ENCODE data around the gene G2E3. TPM values are rescaled to one million over a fixed set of nuclear protein-coding genes. Genes with fewer than 3 reads are reported as not detected.
A peak's percentile ranks its signal among the peaks of the same experiment; 100 is the strongest.
"Not testable (repeated sequence)": the region's sequence is repeated elsewhere in the genome, so short reads cannot be mapped to it uniquely, and the experiment has no call there.

The G2E3 gene
- total and polyA plus RNA-seq, 8 donors = 1.9 to 9.5 (median 6.6) TPM

GRCh38 chr14:30623412-30624131 lies 64.6 kb downstream of the G2E3 start:
- 28 to 40% methylated on average over 7 of the region's 7 CpGs for WGBS, 2 donors
- Histone ChIP-seq H3K27me3 (no peaks in the 10 kb centered on the region), H3K36me3 (no peaks in the 10 kb centered on the region), H3K27ac (no peak overlapping the region), H3K4me1 (peaks cover 9 to 17% (median 13%) of the 10 kb centered on the region in 3 donors), H3K4me3 (peak overlapping the region; percentile 43 to 83 (median 72)), H3K9me3 (no peaks in the 10 kb centered on the region)
- intact Hi-C loops (cut with DNase I) = no loop called here
- no peak for DNase-seq
- no peak for ATAC-seq
- FAIRE-seq = no peak
- no peak for TF ChIP-seq CTCF (IDR thresholded peaks at IDR 0.05)

GRCh38 chr14:30624132-30624423 lies 65.1 kb downstream of the G2E3 start:
- Histone ChIP-seq H3K4me3 (peak overlapping the region in 2 of 4 donors; percentile 72), H3K4me1 (peaks cover 9 to 17% (median 13%) of the 10 kb centered on the region in 3 donors), H3K36me3 (no peaks in the 10 kb centered on the region), H3K27me3 (no peaks in the 10 kb centered on the region), H3K9me3 (no peaks in the 10 kb centered on the region), H3K27ac (no peak overlapping the region)
- 33 to 63% methylated on average over 5 of the region's 5 CpGs for WGBS, 2 donors
- no peak for TF ChIP-seq CTCF (IDR thresholded peaks at IDR 0.05)
- no peak for DNase-seq
- intact Hi-C loops (cut with DNase I) = no loop called here
- no peak for ATAC-seq
- no peak for FAIRE-seq

- Histone ChIP-seq H3K4me3 (no peak overlapping the region), H3K9me3 (no peaks in the 10 kb centered on the region), H3K4me1 (peaks cover 9 to 17% (median 13%) of the 10 kb centered on the region in 3 donors), H3K36me3 (no peaks in the 10 kb centered on the region), H3K27me3 (no peaks in the 10 kb centered on the region), H3K27ac (no peak overlapping the region)
- TF ChIP-seq CTCF (IDR thresholded peaks at IDR 0.05) = no peak
- DNase-seq = no peak
- no peak for ATAC-seq
- intact Hi-C loops (cut with DNase I) = no loop called here
- FAIRE-seq = peak; percentile 53
- WGBS, 2 donors = 40 to 49% methylated on average over 3 of the region's 3 CpGs
Measured at GRCh38 chr14:30625533-30625932, 66.6 kb downstream of the G2E3 start.

GRCh38 chr14:30629432-30629831 lies 70.5 kb downstream of the G2E3 start:
- DNase-seq; intact Hi-C loops (cut with DNase I); H3K27me3 ChIP-seq; FAIRE-seq; H3K4me1 ChIP-seq; ATAC-seq; H3K4me3 ChIP-seq; H3K27ac ChIP-seq; H3K36me3 ChIP-seq; H3K9me3 ChIP-seq: not testable (repeated sequence)
- WGBS, 2 donors = 97% methylated on average over 8 of the region's 8 CpGs

- Histone ChIP-seq H3K4me1 (peaks cover 2 to 7% (median 4%) of the 10 kb centered on the region in 3 donors), H3K27me3 (no peaks in the 10 kb centered on the region), H3K27ac (no peak overlapping the region), H3K9me3 (no peaks in the 10 kb centered on the region), H3K4me3 (no peak overlapping the region), H3K36me3 (peaks cover 0 to 10% (median 8%) of the 10 kb centered on the region in 3 donors)
- ATAC-seq (no peak), DNase-seq (no peak), FAIRE-seq (no peak)
- intact Hi-C loops (cut with DNase I) = no loop called here
- no peak for TF ChIP-seq CTCF (IDR thresholded peaks at IDR 0.05)
Measured at GRCh38 chr14:30630248-30630647, 71.3 kb downstream of the G2E3 start.
